ENCODE results near the gene PHTF1. TPM values are rescaled to one million over a fixed set of nuclear protein-coding genes. Genes with fewer than 3 reads are reported as not detected.

Gene PHTF1
- polyA plus RNA-seq, 3 donors = 6.7 to 12.2 (median 11.1) TPM

DNA sequence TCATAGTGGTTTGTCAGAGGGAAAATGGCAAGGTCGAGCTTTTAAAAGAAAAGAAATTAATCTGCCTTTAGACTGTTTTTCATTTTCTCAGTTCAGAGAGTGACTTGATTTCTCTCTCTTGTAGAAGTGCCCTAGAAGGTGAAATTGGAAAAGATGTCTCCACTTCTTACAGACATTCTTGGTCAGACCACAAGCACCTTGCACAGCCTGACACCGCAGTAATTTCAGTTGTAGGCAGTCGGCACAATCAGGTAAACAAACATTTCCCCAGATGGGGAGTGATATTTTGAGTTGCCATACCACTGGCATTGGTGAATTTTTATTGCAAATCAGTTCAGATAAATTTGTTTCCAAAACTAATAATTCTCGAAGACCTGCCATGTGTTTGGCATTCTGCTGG, 86.8 kb downstream of the PHTF1 start:
- Mint-ChIP-seq H3K27me3 (ENCODE audit: low read depth in 3 of 3) (peaks cover 0 to 4% (median 3%) of the 10 kb centered on the region in 3 donors), H3K27ac (no peak overlapping the region), H3K4me3 (no peak overlapping the region), H3K4me1 (peaks cover 17% of the 10 kb centered on the region), H3K9me3 (no peaks in the 10 kb centered on the region), H3K36me3 (peaks cover 1 to 2% of the 10 kb centered on the region in 2 donors)
- Histone ChIP-seq H3K27me3 (ENCODE audit: control insufficient read depth in 2 of 2, insufficient read depth in 2 of 2, low read length in 2 of 2) (no peaks in the 10 kb centered on the region), H3K9me3 (replicated peaks in 1 of 2; ENCODE audit: control insufficient read depth in 1 of 2, insufficient read depth in 1 of 2, low read length in 2 of 2) (no peaks in the 10 kb centered on the region), H2AFZ (ENCODE audit: insufficient read depth, low read depth, low read length, poor library complexity, severe bottlenecking) (no peak overlapping the region), H3K27ac (ENCODE audit: low read depth in 1 of 2, low read length in 2 of 2) (no peak overlapping the region), H3K79me2 (ENCODE audit: insufficient read depth, low read length) (no peaks in the 10 kb centered on the region), H3K4me3 (replicated peaks in 1 of 3; ENCODE audit: low read depth in 2 of 3, low read length in 3 of 3) (no peak overlapping the region), H4K20me1 (ENCODE audit: insufficient read depth, low read length) (no peaks in the 10 kb centered on the region), H3K36me3 (replicated peaks in 1 of 2; ENCODE audit: control insufficient read depth in 1 of 2, insufficient read depth in 2 of 2, low read length in 2 of 2) (no peaks in the 10 kb centered on the region), H3K4me2 (replicated peaks; ENCODE audit: extremely low read depth, low read length, poor library complexity, severe bottlenecking) (no peak overlapping the region), H3K4me1 (ENCODE audit: control insufficient read depth in 1 of 2, insufficient read depth in 2 of 2, low read length in 2 of 2) (peaks cover 10 to 11% of the 10 kb centered on the region in 2 donors), H3K9ac (ENCODE audit: insufficient read depth, low read length, poor library complexity, severe bottlenecking) (no peak overlapping the region)
- WGBS (ENCODE audit: insufficient coverage) = no CpG with 5 or more reads among the region's 4 CpGs
- TF ChIP-seq, protein P1, sequence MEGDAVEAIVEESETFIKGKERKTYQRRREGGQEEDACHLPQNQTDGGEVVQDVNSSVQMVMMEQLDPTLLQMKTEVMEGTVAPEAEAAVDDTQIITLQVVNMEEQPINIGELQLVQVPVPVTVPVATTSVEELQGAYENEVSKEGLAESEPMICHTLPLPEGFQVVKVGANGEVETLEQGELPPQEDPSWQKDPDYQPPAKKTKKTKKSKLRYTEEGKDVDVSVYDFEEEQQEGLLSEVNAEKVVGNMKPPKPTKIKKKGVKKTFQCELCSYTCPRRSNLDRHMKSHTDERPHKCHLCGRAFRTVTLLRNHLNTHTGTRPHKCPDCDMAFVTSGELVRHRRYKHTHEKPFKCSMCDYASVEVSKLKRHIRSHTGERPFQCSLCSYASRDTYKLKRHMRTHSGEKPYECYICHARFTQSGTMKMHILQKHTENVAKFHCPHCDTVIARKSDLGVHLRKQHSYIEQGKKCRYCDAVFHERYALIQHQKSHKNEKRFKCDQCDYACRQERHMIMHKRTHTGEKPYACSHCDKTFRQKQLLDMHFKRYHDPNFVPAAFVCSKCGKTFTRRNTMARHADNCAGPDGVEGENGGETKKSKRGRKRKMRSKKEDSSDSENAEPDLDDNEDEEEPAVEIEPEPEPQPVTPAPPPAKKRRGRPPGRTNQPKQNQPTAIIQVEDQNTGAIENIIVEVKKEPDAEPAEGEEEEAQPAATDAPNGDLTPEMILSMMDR (IDR thresholded peaks at IDR 0.05) = no peak
- intact Hi-C loops (cut with micrococcal nuclease) = loop anchor here in 1 of 2 donors (10.0 kb wide), 1 partner anchor 528 kb away; no protein-coding TSS in a partner anchor
- no peak for DNase-seq

DNA sequence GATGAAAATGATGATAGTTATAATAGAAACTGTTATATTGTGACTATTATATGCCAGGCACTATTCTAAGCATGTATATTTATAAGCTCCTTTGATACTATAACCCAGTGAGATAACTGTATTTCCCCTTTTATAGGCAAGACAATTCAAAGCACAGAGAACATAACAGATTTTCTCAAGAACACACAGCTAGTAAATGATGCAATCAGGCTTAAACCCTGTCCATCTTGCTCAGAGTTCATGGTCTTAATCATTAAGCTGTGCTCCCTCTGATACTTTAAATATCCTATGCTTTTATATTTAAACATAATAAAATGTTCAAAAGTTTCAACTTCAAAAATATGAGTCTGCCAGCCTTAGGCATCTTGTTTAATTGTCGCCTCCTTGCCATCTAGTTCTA, 88.6 kb downstream of the PHTF1 start:
- peaks cover 1 to 4% of the 10 kb centered on the region in 2 donors for H3K36me3 Mint-ChIP-seq
- no peak overlapping the region for H3K4me3 Mint-ChIP-seq
- H3K9me3 Mint-ChIP-seq = peaks cover 0 to 2% (median 0%) of the 10 kb centered on the region in 7 donors
- H3K27ac Mint-ChIP-seq = no peak overlapping the region
- Histone ChIP-seq H3K4me2 (replicated peaks; ENCODE audit: extremely low read depth, low read length, poor library complexity, severe bottlenecking) (no peak overlapping the region), H3K9ac (ENCODE audit: insufficient read depth, low read length, poor library complexity, severe bottlenecking) (no peak overlapping the region), H2AFZ (ENCODE audit: insufficient read depth, low read depth, low read length, poor library complexity, severe bottlenecking) (no peak overlapping the region), H3K27me3 (ENCODE audit: control insufficient read depth in 2 of 2, insufficient read depth in 2 of 2, low read length in 2 of 2) (no peaks in the 10 kb centered on the region), H3K4me1 (ENCODE audit: control insufficient read depth in 1 of 2, insufficient read depth in 2 of 2, low read length in 2 of 2) (peaks cover 8 to 16% of the 10 kb centered on the region in 2 donors), H3K27ac (ENCODE audit: low read depth in 1 of 2, low read length in 2 of 2) (no peak overlapping the region), H4K20me1 (ENCODE audit: insufficient read depth, low read length) (no peaks in the 10 kb centered on the region), H3K9me3 (replicated peaks in 1 of 2; ENCODE audit: control insufficient read depth in 1 of 2, insufficient read depth in 1 of 2, low read length in 2 of 2) (no peaks in the 10 kb centered on the region), H3K4me3 (replicated peaks in 1 of 3; ENCODE audit: low read depth in 2 of 3, low read length in 3 of 3) (no peak overlapping the region), H3K79me2 (ENCODE audit: insufficient read depth, low read length) (no peaks in the 10 kb centered on the region), H3K36me3 (replicated peaks in 1 of 2; ENCODE audit: control insufficient read depth in 1 of 2, insufficient read depth in 2 of 2, low read length in 2 of 2) (no peaks in the 10 kb centered on the region)
- WGBS (ENCODE audit: insufficient coverage) = no CpG with 5 or more reads among the region's 1 CpG
- H3K27me3 Mint-ChIP-seq (ENCODE audit: low read depth in 3 of 3) = peaks cover 0 to 3% (median 2%) of the 10 kb centered on the region in 3 donors
- intact Hi-C loops (cut with micrococcal nuclease) = loop anchor here in 1 of 2 donors (10.0 kb wide), 1 partner anchor 526 kb away; no protein-coding TSS in a partner anchor
- TF ChIP-seq, protein P1 (IDR thresholded peaks at IDR 0.05) = no peak
- peaks cover 22% of the 10 kb centered on the region for H3K4me1 Mint-ChIP-seq
- no peak for DNase-seq

All from CD14-positive monocyte (primary cell).